GM13976 (cell line): Measurements from ENCODE around the gene FZD8.

Source experiments
- DNase-seq: peaks from one replicate; pipeline ENCODE4 v3.0.0; 2012; ENCODE audit warnings: low spot score
- CTCF ChIP-seq: IDR thresholded peaks from 2 replicates; pipeline ENCODE4 v1.5.1; 2012; ENCODE audit warnings: borderline replicate concordance, mild to moderate bottlenecking; ENCODE audit not compliant: insufficient read depth; ENCODE audit errors: extremely low read depth, missing control alignments, control extremely low read depth
- in situ Hi-C: fragments of 300-500 bp; cut with MboI; formaldehyde crosslinking; loops from one replicate; pipeline ENCODE4 v1.12.0; 2022; ENCODE audit warnings: low sequenced_read_pairs, mixed read lengths, inconsistent platforms; ENCODE audit not compliant: unreplicated experiment

Gene FZD8

GRCh38 chr10:35674843-35675242, 32.7 kb upstream of the FZD8 start:
- DNase-seq: no peak
- TF ChIP-seq CTCF: no peak
- in situ Hi-C loops: no loop called here

- no peak for DNase-seq
- TF ChIP-seq CTCF: no peak
- in situ Hi-C loops: no loop called here
Observed at GRCh38 chr10:35668865-35669650, 27.0 kb upstream of the FZD8 start.

GRCh38 chr10:35667971-35668370, 25.9 kb upstream of the FZD8 start:
- in situ Hi-C loops: no loop called here
- no peak for DNase-seq
- no peak for TF ChIP-seq CTCF

GRCh38 chr10:35667270-35667889, 25.3 kb upstream of the FZD8 start:
- TF ChIP-seq CTCF: no peak
- DNase-seq: no peak
- in situ Hi-C loops: no loop called here

GRCh38 chr10:35661236-35661635, 19.1 kb upstream of the FZD8 start:
- in situ Hi-C loops: no loop called here
- no peak for TF ChIP-seq CTCF
- no peak for DNase-seq

- no peak for TF ChIP-seq CTCF
- in situ Hi-C loops: no loop called here
- DNase-seq: no peak
Observed at GRCh38 chr10:35659456-35659855, 17.4 kb upstream of the FZD8 start.
